T-helper 1 cell treated with Interleukin-12 subunit alpha and Interleukin-12 subunit beta and Interleukin-4 antibody, amounts not matched to agents 30 μg/mL and 1 μg/mL, for 36 hours (primary cell): ENCODE results near the gene C19orf44.

ENCODE experiments used
- H3K27ac Mint-ChIP-seq: one replicate; pipeline ENCODE4 v1.8.0; 2021; ENCODE audit warnings: mild to moderate bottlenecking, mixed read lengths
- H3K27me3 Mint-ChIP-seq: one replicate; pipeline ENCODE4 v1.8.0; 2021; ENCODE audit warnings: low read depth, mixed read lengths
- H3K36me3 Mint-ChIP-seq: one replicate; pipeline ENCODE4 v1.8.0; 2021; ENCODE audit warnings: low read depth, mixed read lengths
- H3K4me1 Mint-ChIP-seq: one replicate; pipeline ENCODE4 v1.8.0; 2021; ENCODE audit warnings: low read depth, mixed read lengths
- H3K4me3 Mint-ChIP-seq: one replicate; pipeline ENCODE4 v1.8.0; 2021; ENCODE audit warnings: mild to moderate bottlenecking, moderate library complexity, mixed read lengths
- H3K9me3 Mint-ChIP-seq: one replicate; pipeline ENCODE4 v1.8.0; 2021; ENCODE audit warnings: mixed read lengths

Gene C19orf44

DNA sequence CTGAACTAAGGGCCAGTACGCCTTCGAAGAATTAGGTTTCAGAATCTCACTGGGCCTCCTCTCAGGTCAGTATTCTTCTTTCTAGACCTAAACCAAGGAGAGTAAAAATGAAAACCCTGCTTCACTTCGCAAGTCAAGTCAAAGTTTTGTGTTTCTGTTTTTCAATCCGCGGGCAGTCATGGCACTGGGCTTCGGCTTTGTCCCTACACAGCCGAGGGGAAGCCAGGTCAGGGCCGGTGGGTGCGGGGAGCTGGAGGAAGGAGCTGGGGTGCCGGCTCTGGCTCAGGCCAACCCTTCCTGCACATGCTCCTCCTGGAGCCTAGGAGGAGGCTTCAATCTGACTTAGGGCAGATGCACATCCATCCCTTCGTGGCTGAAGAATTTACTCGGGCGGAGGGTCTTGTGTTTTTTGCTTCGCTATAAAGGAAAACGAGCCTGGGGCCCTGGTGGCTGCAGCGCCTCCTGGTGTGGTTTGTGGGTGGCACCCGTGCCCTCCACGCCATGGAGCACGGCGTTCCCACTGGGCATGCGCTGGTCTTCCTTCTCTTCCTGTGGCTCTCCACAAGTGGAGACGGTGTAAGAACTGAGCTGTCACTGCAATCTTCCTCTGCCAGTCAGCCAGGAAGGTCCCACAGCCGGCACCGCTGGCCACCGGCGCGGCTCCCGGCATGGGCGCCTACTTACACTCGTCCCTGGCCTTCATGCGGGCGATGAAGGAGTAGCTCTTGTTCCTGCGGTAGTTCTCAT is 22.5 kb downstream of the C19orf44 start:
- H3K27ac Mint-ChIP-seq: no peak overlapping the region

DNA sequence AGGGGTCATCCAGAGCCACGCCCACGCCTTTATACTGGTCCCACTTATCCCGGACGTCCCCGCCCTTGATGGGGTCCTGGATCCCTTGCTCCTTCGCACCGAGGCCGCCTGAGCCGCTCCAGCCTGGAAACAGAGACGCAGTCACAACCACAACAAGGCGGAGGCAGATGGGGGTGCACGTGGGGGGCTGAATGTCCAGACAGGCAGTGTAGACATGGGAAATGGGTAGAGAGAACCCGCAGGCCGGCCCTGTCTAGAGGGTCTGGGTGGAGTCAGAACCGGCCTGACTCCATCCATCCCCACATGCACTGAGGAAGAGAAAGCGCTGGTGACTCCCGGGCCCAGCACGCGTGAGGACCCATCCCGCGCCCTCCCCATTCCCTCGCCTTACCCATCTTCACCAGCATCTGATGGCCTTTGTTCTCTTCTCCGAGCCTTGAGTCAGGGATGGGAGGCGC is 23.1 kb downstream of the C19orf44 start:
- Mint-ChIP-seq H3K4me3 (no peak overlapping the region), H3K9me3 (no peaks in the 10 kb centered on the region), H3K36me3 (peaks cover 22% of the 10 kb centered on the region), H3K27ac (no peak overlapping the region), H3K4me1 (no peaks in the 10 kb centered on the region), H3K27me3 (no peaks in the 10 kb centered on the region)

More for the DNA sequence above, 22.5 kb downstream of the C19orf44 start:
- Mint-ChIP-seq H3K9me3 (no peaks in the 10 kb centered on the region), H3K27me3 (no peaks in the 10 kb centered on the region), H3K4me1 (no peaks in the 10 kb centered on the region), H3K4me3 (no peak overlapping the region), H3K36me3 (peaks cover 17% of the 10 kb centered on the region)

GRCh38 chr19:16520074-16520973 is 24.1 kb downstream of the C19orf44 start:
- Mint-ChIP-seq H3K27me3 (no peaks in the 10 kb centered on the region), H3K27ac (no peak overlapping the region), H3K4me1 (no peaks in the 10 kb centered on the region), H3K9me3 (no peaks in the 10 kb centered on the region), H3K36me3 (peaks cover 22% of the 10 kb centered on the region), H3K4me3 (no peak overlapping the region)

DNA sequence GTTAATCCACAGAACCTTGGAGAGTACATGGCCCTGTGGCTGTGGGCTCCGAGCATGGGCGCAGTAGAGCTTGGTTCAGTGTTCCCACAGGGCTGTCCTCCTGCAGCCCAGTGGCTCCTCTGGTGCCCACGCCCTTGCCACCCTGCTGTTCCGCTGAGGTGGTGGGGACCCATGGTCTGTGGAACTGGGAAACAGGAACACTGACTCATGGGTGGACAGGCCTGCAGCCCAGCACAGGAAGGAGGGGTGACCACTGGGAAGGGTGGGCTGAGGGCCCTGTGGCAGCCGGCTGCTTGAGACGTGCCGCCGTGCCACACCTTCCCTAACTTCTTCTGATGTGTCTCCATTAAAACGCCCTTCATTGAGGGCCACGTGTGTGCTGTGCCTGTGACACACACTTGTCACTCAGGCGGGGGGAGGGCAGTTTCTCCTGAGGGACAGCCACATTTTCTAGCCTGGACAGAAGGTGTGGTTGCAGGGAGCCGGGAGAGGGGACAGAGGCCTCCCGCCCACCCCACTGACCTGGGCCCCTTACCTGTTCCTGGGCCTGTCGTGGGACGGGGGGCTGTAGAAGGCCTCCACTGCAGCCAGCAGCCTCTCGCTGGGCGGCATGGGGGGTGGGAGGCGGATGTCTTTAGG is 24.9 kb downstream of the C19orf44 start:
- Mint-ChIP-seq H3K9me3 (no peaks in the 10 kb centered on the region), H3K36me3 (peaks cover 22% of the 10 kb centered on the region), H3K4me3 (no peak overlapping the region), H3K27ac (no peak overlapping the region), H3K27me3 (no peaks in the 10 kb centered on the region), H3K4me1 (no peaks in the 10 kb centered on the region)

- H3K36me3 Mint-ChIP-seq: peaks cover 22% of the 10 kb centered on the region
- no peak overlapping the region for H3K27ac Mint-ChIP-seq
- H3K4me3 Mint-ChIP-seq: no peak overlapping the region
- no peaks in the 10 kb centered on the region for H3K9me3 Mint-ChIP-seq
- no peaks in the 10 kb centered on the region for H3K27me3 Mint-ChIP-seq
- no peaks in the 10 kb centered on the region for H3K4me1 Mint-ChIP-seq
Observed at GRCh38 chr19:16521715-16522289, 25.6 kb downstream of the C19orf44 start.

GRCh38 chr19:16522559-16523377 is 26.6 kb downstream of the C19orf44 start:
- H3K9me3 Mint-ChIP-seq: no peaks in the 10 kb centered on the region
- no peaks in the 10 kb centered on the region for H3K4me1 Mint-ChIP-seq
- no peaks in the 10 kb centered on the region for H3K27me3 Mint-ChIP-seq
- H3K36me3 Mint-ChIP-seq: peaks cover 25% of the 10 kb centered on the region
- no peak overlapping the region for H3K4me3 Mint-ChIP-seq
- no peak overlapping the region for H3K27ac Mint-ChIP-seq

- Mint-ChIP-seq H3K27me3 (no peaks in the 10 kb centered on the region), H3K4me1 (no peaks in the 10 kb centered on the region), H3K4me3 (no peak overlapping the region), H3K27ac (no peak overlapping the region), H3K9me3 (no peaks in the 10 kb centered on the region), H3K36me3 (peaks cover 26% of the 10 kb centered on the region)
Observed at GRCh38 chr19:16524991-16525734, 29.0 kb downstream of the C19orf44 start.

GRCh38 chr19:16525751-16526481 is 29.7 kb downstream of the C19orf44 start:
- Mint-ChIP-seq H3K36me3 (peaks cover 24% of the 10 kb centered on the region), H3K9me3 (no peaks in the 10 kb centered on the region), H3K4me1 (no peaks in the 10 kb centered on the region), H3K27ac (no peak overlapping the region), H3K4me3 (no peak overlapping the region), H3K27me3 (no peaks in the 10 kb centered on the region)

- no peak overlapping the region for H3K27ac Mint-ChIP-seq
- no peaks in the 10 kb centered on the region for H3K27me3 Mint-ChIP-seq
- no peaks in the 10 kb centered on the region for H3K4me1 Mint-ChIP-seq
- H3K36me3 Mint-ChIP-seq: peaks cover 30% of the 10 kb centered on the region
- no peaks in the 10 kb centered on the region for H3K9me3 Mint-ChIP-seq
- H3K4me3 Mint-ChIP-seq: no peak overlapping the region
Observed at GRCh38 chr19:16527334-16527935, 31.2 kb downstream of the C19orf44 start.

GRCh38 chr19:16527971-16528521 is 31.9 kb downstream of the C19orf44 start:
- Mint-ChIP-seq H3K4me3 (no peak overlapping the region), H3K27ac (no peak overlapping the region), H3K4me1 (no peaks in the 10 kb centered on the region), H3K36me3 (peaks cover 28% of the 10 kb centered on the region), H3K9me3 (no peaks in the 10 kb centered on the region), H3K27me3 (no peaks in the 10 kb centered on the region)

- Mint-ChIP-seq H3K27ac (no peak overlapping the region), H3K4me3 (no peak overlapping the region), H3K4me1 (no peaks in the 10 kb centered on the region), H3K27me3 (no peaks in the 10 kb centered on the region), H3K36me3 (peaks cover 23% of the 10 kb centered on the region), H3K9me3 (no peaks in the 10 kb centered on the region)
Observed at GRCh38 chr19:16529466-16530144, 33.4 kb downstream of the C19orf44 start.
